ACC112 (cell line): ENCODE measurements around the gene PDE12.

Experiments used
- H2AFZ ChIP-seq: fragments of 200-600 bp; sonication (generic); one replicate; pipeline ENCODE4 v1.6.0; 2017; ENCODE audit warnings: antibody characterized with exemption, low read length; ENCODE audit not compliant: unreplicated experiment
- H3K27ac ChIP-seq: fragments of 200-600 bp; sonication (generic); 2 replicates; pipeline ENCODE4 v1.5.1; 2014; ENCODE audit warnings: low read depth, mild to moderate bottlenecking, antibody characterized with exemption, low read length, moderate library complexity
- H3K27me3 ChIP-seq: fragments of 200-600 bp; sonication (generic); 2 replicates; pipeline ENCODE4 v1.6.1; 2014; ENCODE audit warnings: mild to moderate bottlenecking, antibody characterized with exemption, low read length, moderate library complexity, mixed read lengths; ENCODE audit not compliant: insufficient read depth
- H3K36me3 ChIP-seq: fragments of 200-600 bp; sonication (generic); 2 replicates; pipeline ENCODE4 v1.6.1; 2016; ENCODE audit warnings: mild to moderate bottlenecking, antibody characterized with exemption, low read length, moderate library complexity, mixed read lengths; ENCODE audit not compliant: insufficient read depth
- H3K4me1 ChIP-seq: fragments of 200-600 bp; sonication (generic); one replicate; pipeline ENCODE4 v1.6.1; 2016; ENCODE audit warnings: low read length, mixed read lengths; ENCODE audit not compliant: insufficient read depth, unreplicated experiment, control insufficient read depth
- H3K4me3 ChIP-seq: fragments of 200-600 bp; sonication (generic); 2 replicates; pipeline ENCODE4 v1.5.1; 2014; ENCODE audit warnings: mild to moderate bottlenecking, low read depth, low read length
- H3K79me2 ChIP-seq: fragments of 200-600 bp; sonication (generic); one replicate; pipeline ENCODE4 v1.6.0; 2016; ENCODE audit warnings: low read length; ENCODE audit not compliant: control insufficient read depth, unreplicated experiment, insufficient read depth

Gene PDE12

DNA sequence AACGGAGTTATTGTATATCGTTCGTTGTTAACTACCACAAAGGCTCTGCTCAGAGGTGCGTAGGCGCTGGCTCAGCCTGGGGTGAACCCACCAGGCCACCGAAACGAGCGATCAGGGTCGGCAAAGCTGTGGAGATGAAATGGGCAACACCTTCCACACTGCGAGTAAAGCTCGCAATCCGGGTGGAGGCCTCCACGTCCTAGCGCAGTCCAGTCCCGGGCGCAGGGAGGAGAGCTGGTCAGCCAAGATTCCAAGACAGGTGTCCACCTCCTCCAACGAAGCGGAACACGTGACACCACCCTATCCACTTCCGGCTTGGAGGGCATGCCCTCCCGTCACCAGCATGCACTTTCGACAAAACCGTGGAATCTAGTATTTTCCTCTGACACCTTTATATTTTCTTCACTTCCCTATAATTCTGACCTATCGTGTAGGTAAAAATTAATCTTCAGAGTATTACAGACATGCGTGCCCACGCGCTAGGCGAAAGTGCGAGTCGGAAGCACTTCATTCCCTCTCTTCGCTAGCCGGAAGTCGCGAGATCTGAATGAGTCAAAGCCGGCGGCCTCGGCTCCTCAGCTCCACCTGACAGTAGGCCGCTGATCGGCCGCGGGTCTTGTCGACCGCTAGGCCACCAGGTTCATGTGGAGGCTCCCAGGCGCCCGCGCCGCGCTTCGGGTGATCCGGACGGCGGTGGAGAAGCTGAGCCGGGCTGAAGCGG lies at the start of gene PDE12:
Gene PDE12, plus strand, starts transcription at position 537 of the 721 bp plus-strand sequence. Its CDS starts 106 bp downstream, at position 643.
- Histone ChIP-seq H3K4me1 (peaks cover 19% of the 10 kb centered on the region), H3K36me3 (peaks cover 12% of the 10 kb centered on the region), H3K79me2 (peaks cover 48% of the 10 kb centered on the region), H2AFZ (peak within 1 kb of the TSS; percentile 98), H3K27me3 (no peaks in the 10 kb centered on the region), H3K4me3 (peak within 1 kb of the TSS; percentile 98), H3K27ac (peak within 1 kb of the TSS; percentile 80)

- peak overlapping the region; percentile 69 for H2AFZ ChIP-seq
- H3K4me1 ChIP-seq = peaks cover 6% of the 10 kb centered on the region
- H3K27ac ChIP-seq = peak overlapping the region; percentile 21
- H3K27me3 ChIP-seq = no peaks in the 10 kb centered on the region
- peak overlapping the region; percentile 45; the same call in 1 of the 2 replicates for H3K4me3 ChIP-seq
- H3K36me3 ChIP-seq = no peaks in the 10 kb centered on the region
- no peaks in the 10 kb centered on the region for H3K79me2 ChIP-seq
Observed at GRCh38 chr3:57512166-57512565, 43.9 kb upstream of the PDE12 start.

DNA sequence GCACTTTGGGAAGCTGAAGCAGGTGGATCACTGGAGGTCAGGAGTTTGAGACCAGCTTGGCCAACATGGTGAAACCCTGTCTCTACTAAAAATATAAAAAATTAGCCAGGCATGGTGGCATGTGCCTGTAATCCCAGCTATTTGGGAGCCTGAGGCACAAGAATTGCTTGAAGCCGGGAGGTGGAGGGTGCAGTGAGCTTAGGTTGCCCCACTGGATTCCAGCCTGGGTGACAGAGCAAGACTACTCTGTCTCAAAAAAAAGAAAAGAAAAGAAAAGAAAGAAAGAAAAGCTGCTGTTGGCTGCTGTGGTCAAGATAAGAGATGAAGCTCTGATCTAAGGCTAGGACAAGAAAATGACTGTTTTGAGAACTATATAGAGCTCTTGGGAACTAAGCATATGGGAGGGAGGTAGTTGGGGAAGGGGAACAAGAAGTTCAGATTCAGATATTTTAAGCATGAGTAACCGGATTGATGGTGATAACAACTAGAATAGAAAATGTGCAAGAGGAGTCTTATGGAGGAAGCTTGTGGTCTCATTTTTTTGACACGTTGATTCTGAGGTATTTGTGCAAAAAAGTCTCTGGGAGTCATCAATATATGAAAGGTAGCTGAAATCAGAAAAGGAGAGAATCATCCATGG lies 37.7 kb upstream of the PDE12 start:
- peak overlapping the region; percentile 46 for H3K27ac ChIP-seq
- peaks cover 22% of the 10 kb centered on the region for H3K4me1 ChIP-seq

GRCh38 chr3:57530071-57530608 lies 25.9 kb upstream of the PDE12 start:
- Histone ChIP-seq H3K4me3 (no peak overlapping the region), H3K27ac (no peak overlapping the region), H3K4me1 (peaks cover 9% of the 10 kb centered on the region), H3K36me3 (no peaks in the 10 kb centered on the region), H3K27me3 (no peaks in the 10 kb centered on the region), H2AFZ (no peak overlapping the region), H3K79me2 (no peaks in the 10 kb centered on the region)

More for the DNA sequence above, 37.7 kb upstream of the PDE12 start:
- Histone ChIP-seq H3K79me2 (no peaks in the 10 kb centered on the region), H3K27me3 (no peaks in the 10 kb centered on the region), H3K36me3 (no peaks in the 10 kb centered on the region), H2AFZ (peak overlapping the region; percentile 41), H3K4me3 (peak overlapping the region; percentile 10; the same call in 1 of the 2 replicates)

DNA sequence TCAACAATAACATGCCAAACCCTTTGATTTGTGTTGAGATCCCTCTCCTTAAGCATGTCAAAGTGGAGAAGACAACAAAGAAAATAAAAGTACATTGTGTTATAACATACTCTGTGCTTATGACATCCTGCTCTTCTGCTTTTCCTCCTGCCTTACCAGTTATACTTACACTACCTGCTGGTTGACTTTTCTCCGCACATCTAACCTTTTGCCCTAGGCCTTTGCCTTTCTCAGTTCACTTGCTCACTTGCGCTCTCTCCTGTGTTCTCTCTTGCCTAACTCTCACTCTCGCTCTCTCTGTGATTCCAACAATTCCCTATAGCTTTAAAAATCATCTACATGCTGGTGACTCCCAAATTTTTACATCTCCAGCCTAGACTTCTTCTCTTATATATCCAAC lies 17.6 kb upstream of the PDE12 start:
- Histone ChIP-seq H3K79me2 (no peaks in the 10 kb centered on the region), H2AFZ (no peak overlapping the region), H3K4me1 (no peaks in the 10 kb centered on the region), H3K4me3 (no peak overlapping the region), H3K36me3 (no peaks in the 10 kb centered on the region), H3K27ac (no peak overlapping the region), H3K27me3 (no peaks in the 10 kb centered on the region)

DNA sequence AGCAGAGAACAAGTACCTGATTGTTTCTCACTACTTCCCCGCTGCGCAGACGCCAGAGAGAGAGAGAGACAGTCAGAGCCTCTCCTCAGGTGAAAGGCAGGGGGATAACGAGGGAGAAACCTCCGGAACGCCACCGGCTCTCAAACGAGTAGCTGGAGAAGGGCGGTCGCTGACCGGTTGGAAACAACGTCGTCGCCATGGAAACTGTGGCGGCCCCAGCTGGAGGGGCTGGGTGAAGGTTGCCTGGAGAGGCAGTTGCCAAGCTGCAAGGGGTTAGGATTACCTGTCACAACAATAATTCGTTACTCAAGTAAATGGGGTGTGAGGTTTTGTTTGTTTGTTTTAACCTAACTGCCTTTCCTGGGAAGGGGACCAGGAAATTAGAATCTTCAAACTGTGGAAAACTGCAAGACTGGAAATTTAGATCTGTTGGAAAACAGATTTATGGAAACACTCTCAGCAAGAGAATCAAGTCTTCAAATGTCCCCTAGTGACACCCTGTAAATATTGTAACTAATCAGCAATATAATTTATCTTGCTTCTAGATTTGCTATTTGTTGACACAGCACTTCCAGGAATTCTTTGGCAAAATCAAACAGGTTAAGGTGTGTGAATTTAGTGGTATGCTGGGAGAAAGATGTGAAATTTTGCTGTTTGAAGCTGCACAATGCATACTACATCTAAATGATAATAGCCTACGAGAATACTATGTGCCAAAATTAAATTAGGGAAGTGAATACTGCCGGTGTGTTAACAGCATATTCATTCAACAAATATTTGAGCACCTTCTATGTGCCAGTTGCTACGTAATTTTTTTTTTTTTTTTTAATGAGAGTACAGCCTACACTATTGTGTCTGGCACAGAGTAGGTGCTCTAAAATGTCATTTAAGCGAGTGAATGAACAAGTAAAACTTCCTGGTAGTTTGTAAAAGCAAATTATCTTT lies 11.6 kb upstream of the PDE12 start, which contains the start of gene DNAH12:
Gene DNAH12, minus strand, starts transcription at position 164 of the 945 bp plus-strand sequence. CDS start 1,474 bp downstream, outside the sequence.
- Histone ChIP-seq H3K36me3 (no peaks in the 10 kb centered on the region), H3K79me2 (no peaks in the 10 kb centered on the region), H3K4me3 (peak within 1 kb of the TSS; percentile 37), H2AFZ (peak within 1 kb of the TSS; percentile 30), H3K27ac (no peak within 1 kb of the TSS), H3K27me3 (no peaks in the 10 kb centered on the region), H3K4me1 (peaks cover 6% of the 10 kb centered on the region)

GRCh38 chr3:57545636-57546268 lies 10.3 kb upstream of the PDE12 start:
- no peak overlapping the region for H3K27ac ChIP-seq
- no peaks in the 10 kb centered on the region for H3K27me3 ChIP-seq
- H3K4me1 ChIP-seq = peaks cover 6% of the 10 kb centered on the region
- H2AFZ ChIP-seq = no peak overlapping the region
- no peaks in the 10 kb centered on the region for H3K36me3 ChIP-seq
- no peak overlapping the region for H3K4me3 ChIP-seq
- H3K79me2 ChIP-seq = no peaks in the 10 kb centered on the region

DNA sequence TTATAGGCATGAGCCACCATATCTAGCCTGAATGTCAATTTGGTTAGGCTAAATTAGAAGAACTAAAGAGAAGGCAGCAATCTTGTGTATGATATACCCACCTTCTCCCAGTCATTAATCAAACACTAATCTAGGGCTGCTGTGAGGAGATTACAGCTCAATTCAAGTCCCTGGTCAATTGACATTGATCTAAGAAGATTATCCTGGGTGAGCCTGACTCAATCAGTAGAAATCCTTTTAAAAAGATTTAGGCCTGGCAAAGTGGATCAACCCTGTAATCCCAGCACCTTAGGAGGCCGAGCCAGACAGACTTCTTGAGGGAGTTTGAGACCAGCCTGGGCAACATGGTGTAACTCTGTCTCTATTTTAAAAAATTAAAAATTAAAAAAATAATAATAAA lies 9.5 kb upstream of the PDE12 start:
- H2AFZ ChIP-seq = no peak overlapping the region
- H3K27me3 ChIP-seq = no peaks in the 10 kb centered on the region
- no peak overlapping the region for H3K4me3 ChIP-seq
- H3K27ac ChIP-seq = no peak overlapping the region
- H3K4me1 ChIP-seq = peaks cover 6% of the 10 kb centered on the region
- no peaks in the 10 kb centered on the region for H3K36me3 ChIP-seq
- H3K79me2 ChIP-seq = no peaks in the 10 kb centered on the region

GRCh38 chr3:57555306-57555705 lies 768 bp upstream of the PDE12 start:
- peaks cover 43% of the 10 kb centered on the region for H3K79me2 ChIP-seq
- peaks cover 9% of the 10 kb centered on the region for H3K36me3 ChIP-seq
- H3K4me1 ChIP-seq = peaks cover 15% of the 10 kb centered on the region
- H2AFZ ChIP-seq = peak overlapping the region; percentile 98
- H3K27me3 ChIP-seq = no peaks in the 10 kb centered on the region
- peak overlapping the region; percentile 80 for H3K27ac ChIP-seq
- peak overlapping the region; percentile 98 for H3K4me3 ChIP-seq
